ENCODE measurements around the gene NCKAP5. TPM values are rescaled to one million over a fixed set of nuclear protein-coding genes. Genes with fewer than 3 reads are reported as not detected.

Gene NCKAP5
- total RNA-seq, 1 donor from 2014 or later = not detected

DNA sequence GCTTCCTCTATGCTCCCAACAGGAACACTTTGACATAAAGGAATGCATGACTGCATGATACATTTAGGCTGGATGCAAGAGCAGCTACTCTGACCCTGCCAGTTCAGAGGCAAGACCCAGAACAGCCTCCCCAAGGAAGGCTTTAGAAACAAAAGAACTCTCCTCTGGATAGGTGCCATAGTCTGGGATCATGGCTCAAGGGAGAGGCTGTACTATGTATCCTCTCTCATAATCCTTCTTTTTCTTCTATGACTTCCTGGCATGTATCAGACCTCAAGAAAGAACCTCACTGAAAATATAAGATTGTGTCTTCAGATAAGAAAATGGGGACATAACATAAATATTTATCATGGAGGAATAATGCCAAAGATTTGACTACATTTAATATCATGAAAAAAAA, 704.3 kb downstream of the NCKAP5 start:
- no peaks in the 10 kb centered on the region for H3K9me3 Mint-ChIP-seq
- H3K27ac Mint-ChIP-seq = no peak overlapping the region
- no peaks in the 10 kb centered on the region for H3K4me1 Mint-ChIP-seq (ENCODE audit: low read depth)
- no peaks in the 10 kb centered on the region for H3K27me3 Mint-ChIP-seq (ENCODE audit: insufficient read depth)
- intact Hi-C loops (cut with micrococcal nuclease) = no loop called here
- DNase-seq (ENCODE audit: low spot score) = no peak
- H3K36me3 Mint-ChIP-seq (ENCODE audit: low read depth) = no peaks in the 10 kb centered on the region
- H3K4me3 Mint-ChIP-seq = no peak overlapping the region

DNA sequence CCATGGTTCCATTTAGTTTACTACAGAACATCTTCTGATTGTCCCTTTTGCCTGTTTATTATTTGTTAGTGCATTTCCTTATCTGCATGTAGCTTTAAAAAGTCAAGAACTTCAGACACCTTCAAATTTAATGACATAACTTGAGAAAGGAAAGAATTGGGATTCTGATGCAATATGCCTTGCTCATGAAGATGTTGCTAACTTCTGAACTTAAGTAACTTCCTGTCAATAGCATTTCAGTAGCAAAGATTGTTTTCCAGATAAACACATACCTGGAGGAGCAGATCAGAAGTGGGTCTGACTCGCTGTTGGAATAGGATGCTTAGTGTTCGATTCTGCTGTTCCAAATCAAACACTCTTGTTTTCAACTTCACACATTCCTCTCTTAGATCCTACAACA, 708.0 kb downstream of the NCKAP5 start:
- H3K4me1 Mint-ChIP-seq (ENCODE audit: low read depth) = no peaks in the 10 kb centered on the region
- H3K27ac Mint-ChIP-seq = no peak overlapping the region
- no peaks in the 10 kb centered on the region for H3K27me3 Mint-ChIP-seq (ENCODE audit: insufficient read depth)
- H3K36me3 Mint-ChIP-seq (ENCODE audit: low read depth) = no peaks in the 10 kb centered on the region
- no peak for DNase-seq (ENCODE audit: low spot score)
- intact Hi-C loops (cut with micrococcal nuclease) = no loop called here
- H3K9me3 Mint-ChIP-seq = no peaks in the 10 kb centered on the region
- H3K4me3 Mint-ChIP-seq = no peak overlapping the region

GRCh38 chr2:132859590-132859989, 708.7 kb downstream of the NCKAP5 start:
- intact Hi-C loops (cut with micrococcal nuclease) = no loop called here
- Mint-ChIP-seq H3K36me3 (ENCODE audit: low read depth) (no peaks in the 10 kb centered on the region), H3K27me3 (ENCODE audit: insufficient read depth) (no peaks in the 10 kb centered on the region), H3K9me3 (no peaks in the 10 kb centered on the region), H3K27ac (no peak overlapping the region), H3K4me1 (ENCODE audit: low read depth) (no peaks in the 10 kb centered on the region), H3K4me3 (no peak overlapping the region)
- DNase-seq (ENCODE audit: low spot score) = no peak

DNA sequence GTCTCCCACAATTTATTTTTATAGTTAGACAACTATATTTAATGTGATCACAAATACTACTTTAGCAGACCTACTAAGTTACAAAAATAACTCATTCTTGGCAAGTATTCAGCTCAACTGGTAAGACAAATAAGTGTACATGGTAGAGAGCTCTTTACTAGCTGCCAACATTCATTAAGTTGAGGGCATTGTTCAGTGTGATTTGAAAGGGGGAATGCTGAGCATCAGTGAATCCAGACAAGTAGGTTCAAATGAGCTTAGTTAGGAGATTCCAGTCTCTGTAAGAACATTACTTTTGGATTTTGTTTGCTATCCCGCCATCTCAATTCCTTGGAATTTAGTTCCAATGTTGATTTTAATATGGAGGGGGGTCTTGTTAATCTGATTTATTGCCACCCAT, 710.9 kb downstream of the NCKAP5 start:
- Mint-ChIP-seq H3K4me3 (no peak overlapping the region), H3K27me3 (ENCODE audit: insufficient read depth) (no peaks in the 10 kb centered on the region), H3K27ac (no peak overlapping the region), H3K36me3 (ENCODE audit: low read depth) (no peaks in the 10 kb centered on the region), H3K9me3 (no peaks in the 10 kb centered on the region), H3K4me1 (ENCODE audit: low read depth) (no peaks in the 10 kb centered on the region)
- intact Hi-C loops (cut with micrococcal nuclease) = no loop called here
- DNase-seq (ENCODE audit: low spot score) = no peak

GRCh38 chr2:132850688-132851087, 717.6 kb downstream of the NCKAP5 start:
- Mint-ChIP-seq H3K27me3 (ENCODE audit: insufficient read depth) (no peaks in the 10 kb centered on the region), H3K4me1 (ENCODE audit: low read depth) (no peaks in the 10 kb centered on the region), H3K27ac (no peak overlapping the region), H3K36me3 (ENCODE audit: low read depth) (no peaks in the 10 kb centered on the region), H3K9me3 (no peaks in the 10 kb centered on the region), H3K4me3 (no peak overlapping the region)
- intact Hi-C loops (cut with micrococcal nuclease) = no loop called here
- DNase-seq (ENCODE audit: low spot score) = no peak

DNA sequence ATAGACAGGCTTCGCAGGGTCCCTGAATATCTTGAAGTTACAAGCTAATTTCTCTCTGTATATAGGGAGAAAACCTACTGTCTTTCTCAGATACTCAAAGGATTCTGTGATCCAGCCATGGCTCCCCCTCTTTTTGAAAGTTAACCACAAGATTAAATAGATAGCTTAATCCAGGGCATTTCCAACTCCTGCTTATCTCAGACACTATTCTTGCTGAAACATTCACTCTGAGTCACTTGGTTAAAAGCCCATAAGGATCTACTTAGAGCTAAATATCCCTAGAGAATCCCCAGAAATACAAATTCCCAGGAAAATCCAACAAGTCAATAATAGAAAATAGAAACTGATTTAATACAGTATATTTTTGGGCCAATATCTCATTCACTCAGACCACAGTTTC, 719.1 kb downstream of the NCKAP5 start:
- Mint-ChIP-seq H3K27ac (no peak overlapping the region), H3K9me3 (no peaks in the 10 kb centered on the region), H3K36me3 (ENCODE audit: low read depth) (no peaks in the 10 kb centered on the region), H3K4me3 (no peak overlapping the region), H3K4me1 (ENCODE audit: low read depth) (no peaks in the 10 kb centered on the region), H3K27me3 (ENCODE audit: insufficient read depth) (no peaks in the 10 kb centered on the region)
- DNase-seq (ENCODE audit: low spot score) = no peak
- intact Hi-C loops (cut with micrococcal nuclease) = no loop called here

DNA sequence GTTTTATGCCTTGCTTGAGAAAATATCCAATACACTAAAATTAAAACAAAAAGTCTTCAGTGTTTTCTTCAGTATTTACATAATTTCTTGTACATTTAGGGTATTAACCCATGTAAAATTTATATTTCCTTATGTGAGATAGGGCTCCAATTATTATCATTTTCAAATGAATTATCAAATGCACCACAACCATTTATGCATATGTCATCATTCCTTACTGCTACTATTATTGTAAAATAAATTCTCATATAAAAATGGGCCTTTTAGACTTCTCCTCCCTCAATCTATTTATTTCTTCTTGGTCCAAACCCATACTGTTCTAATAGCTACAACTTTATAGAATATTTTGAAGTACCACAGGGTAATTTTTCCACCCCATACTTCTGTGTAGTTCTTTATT, 722.9 kb downstream of the NCKAP5 start:
- H3K36me3 Mint-ChIP-seq (ENCODE audit: low read depth) = no peaks in the 10 kb centered on the region
- no peak overlapping the region for H3K27ac Mint-ChIP-seq
- H3K27me3 Mint-ChIP-seq (ENCODE audit: insufficient read depth) = no peaks in the 10 kb centered on the region
- DNase-seq (ENCODE audit: low spot score) = no peak
- H3K9me3 Mint-ChIP-seq = no peaks in the 10 kb centered on the region
- no peaks in the 10 kb centered on the region for H3K4me1 Mint-ChIP-seq (ENCODE audit: low read depth)
- no peak overlapping the region for H3K4me3 Mint-ChIP-seq
- intact Hi-C loops (cut with micrococcal nuclease) = no loop called here

GRCh38 chr2:132844585-132844984, 723.7 kb downstream of the NCKAP5 start:
- Mint-ChIP-seq H3K9me3 (no peaks in the 10 kb centered on the region), H3K4me3 (no peak overlapping the region)
- intact Hi-C loops (cut with micrococcal nuclease) = no loop called here

DNA sequence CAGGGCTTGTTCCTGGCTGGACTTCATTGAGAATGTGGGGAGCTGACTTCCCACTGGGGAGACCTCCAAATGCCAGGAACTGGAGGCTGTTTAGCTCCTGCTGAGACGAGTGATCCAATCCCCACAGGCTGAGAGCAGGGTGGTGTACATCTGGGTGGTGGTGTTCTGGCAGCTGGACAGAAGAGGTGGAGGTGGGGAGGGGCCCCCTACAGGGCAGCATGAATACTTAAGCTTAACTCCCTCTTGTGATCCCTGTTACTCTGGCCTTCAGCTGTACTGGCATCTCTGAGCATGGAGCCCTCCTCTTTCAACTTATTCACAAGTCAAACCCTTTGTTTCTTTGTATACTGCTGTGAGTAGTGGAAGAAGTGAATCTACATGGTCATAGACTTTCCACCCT, 730.5 kb downstream of the NCKAP5 start:
- no peaks in the 10 kb centered on the region for H3K27me3 Mint-ChIP-seq (ENCODE audit: insufficient read depth)
- no peak overlapping the region for H3K27ac Mint-ChIP-seq
- intact Hi-C loops (cut with micrococcal nuclease) = no loop called here
- DNase-seq (ENCODE audit: low spot score) = no peak
- peaks cover 4% of the 10 kb centered on the region for H3K9me3 Mint-ChIP-seq
- no peaks in the 10 kb centered on the region for H3K36me3 Mint-ChIP-seq (ENCODE audit: low read depth)
- no peaks in the 10 kb centered on the region for H3K4me1 Mint-ChIP-seq (ENCODE audit: low read depth)
- no peak overlapping the region for H3K4me3 Mint-ChIP-seq

More at GRCh38 chr2:132844585-132844984, 723.7 kb downstream of the NCKAP5 start:
- Mint-ChIP-seq H3K27me3 (ENCODE audit: insufficient read depth) (no peaks in the 10 kb centered on the region), H3K27ac (no peak overlapping the region), H3K36me3 (ENCODE audit: low read depth) (no peaks in the 10 kb centered on the region), H3K4me1 (ENCODE audit: low read depth) (no peaks in the 10 kb centered on the region)
- no peak for DNase-seq (ENCODE audit: low spot score)

DNA sequence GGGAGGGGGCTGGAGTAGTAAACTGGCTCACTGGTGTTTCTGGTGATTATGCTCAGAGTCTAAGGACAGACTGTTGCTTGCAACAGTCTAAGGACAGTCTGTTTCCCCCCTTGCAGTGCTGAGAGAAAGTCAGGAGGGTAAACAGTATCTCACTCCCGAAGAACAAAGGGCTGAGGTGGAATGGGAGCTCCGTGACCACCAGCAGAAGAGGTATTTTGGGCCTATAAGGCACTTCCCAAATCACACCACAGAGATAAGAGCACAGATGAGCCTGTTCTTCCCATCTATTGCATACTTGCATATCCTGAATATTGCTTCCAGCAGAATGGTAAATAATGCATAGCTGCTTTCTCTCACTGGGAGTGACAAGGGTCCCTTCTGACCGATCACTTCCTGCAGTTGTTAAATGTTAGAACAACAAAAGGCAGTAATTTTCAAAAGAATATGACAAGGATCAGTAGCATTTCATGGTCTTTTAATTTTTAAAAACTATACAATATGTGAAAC, 737.9 kb downstream of the NCKAP5 start:
- H3K4me1 Mint-ChIP-seq (ENCODE audit: low read depth) = no peaks in the 10 kb centered on the region
- no peaks in the 10 kb centered on the region for H3K36me3 Mint-ChIP-seq (ENCODE audit: low read depth)
- intact Hi-C loops (cut with micrococcal nuclease) = no loop called here
- H3K4me3 Mint-ChIP-seq = no peak overlapping the region
- no peaks in the 10 kb centered on the region for H3K9me3 Mint-ChIP-seq
- no peak for DNase-seq (ENCODE audit: low spot score)
- no peak overlapping the region for H3K27ac Mint-ChIP-seq
- H3K27me3 Mint-ChIP-seq (ENCODE audit: insufficient read depth) = no peaks in the 10 kb centered on the region

- no peak overlapping the region for H3K27ac Mint-ChIP-seq
- no peaks in the 10 kb centered on the region for H3K36me3 Mint-ChIP-seq (ENCODE audit: low read depth)
- H3K27me3 Mint-ChIP-seq (ENCODE audit: insufficient read depth) = no peaks in the 10 kb centered on the region
- no peaks in the 10 kb centered on the region for H3K9me3 Mint-ChIP-seq
- H3K4me1 Mint-ChIP-seq (ENCODE audit: low read depth) = no peaks in the 10 kb centered on the region
- DNase-seq (ENCODE audit: low spot score) = no peak
- intact Hi-C loops (cut with micrococcal nuclease) = no loop called here
- H3K4me3 Mint-ChIP-seq = no peak overlapping the region
Measured at GRCh38 chr2:132825601-132826000, 742.7 kb downstream of the NCKAP5 start.

DNA sequence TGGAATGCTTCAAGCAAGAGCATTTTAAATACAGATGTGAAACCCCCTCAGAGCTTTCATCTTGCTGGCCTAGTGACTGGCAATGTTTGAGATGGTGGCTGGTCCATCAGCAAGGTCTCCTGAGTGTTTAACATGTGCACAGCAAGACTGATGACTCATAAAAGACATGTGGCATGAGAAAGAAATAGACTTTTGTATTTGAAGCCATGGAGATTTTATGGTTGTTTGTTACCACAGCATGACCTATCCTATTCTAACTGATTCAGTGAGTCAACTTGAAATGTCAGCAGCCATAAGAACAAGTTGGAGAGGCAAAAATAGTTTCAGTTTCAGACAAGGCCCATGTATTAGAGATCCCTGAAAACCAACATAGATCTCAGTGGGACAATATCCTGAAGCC, 743.5 kb downstream of the NCKAP5 start:
- Mint-ChIP-seq H3K4me3 (no peak overlapping the region), H3K27ac (no peak overlapping the region), H3K27me3 (ENCODE audit: insufficient read depth) (no peaks in the 10 kb centered on the region), H3K36me3 (ENCODE audit: low read depth) (no peaks in the 10 kb centered on the region), H3K4me1 (ENCODE audit: low read depth) (no peaks in the 10 kb centered on the region), H3K9me3 (no peaks in the 10 kb centered on the region)
- intact Hi-C loops (cut with micrococcal nuclease) = no loop called here
- DNase-seq (ENCODE audit: low spot score) = no peak

DNA sequence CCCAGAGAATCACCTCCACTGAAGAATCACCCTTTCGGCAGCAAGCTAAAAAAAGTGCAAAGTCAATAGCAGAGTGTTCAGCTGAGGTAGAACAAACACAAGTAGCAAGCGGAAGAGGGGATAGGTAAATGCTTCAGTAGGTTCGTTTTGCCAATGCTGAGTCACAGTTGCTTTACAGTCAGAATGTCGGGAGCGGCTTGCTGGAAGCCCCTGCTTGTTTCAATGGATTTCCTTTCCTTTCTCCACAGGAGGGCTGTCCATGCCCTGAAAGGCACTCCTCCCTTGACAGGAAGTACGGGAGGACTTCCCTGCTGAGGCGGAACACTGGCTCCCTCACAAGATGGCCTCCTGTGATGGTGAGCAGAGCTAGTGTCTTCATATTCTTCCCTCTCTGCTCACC, 752.0 kb downstream of the NCKAP5 start:
- DNase-seq (ENCODE audit: low spot score) = no peak
- Mint-ChIP-seq H3K4me1 (ENCODE audit: low read depth) (no peaks in the 10 kb centered on the region), H3K27ac (no peak overlapping the region), H3K36me3 (ENCODE audit: low read depth) (no peaks in the 10 kb centered on the region), H3K27me3 (ENCODE audit: insufficient read depth) (no peaks in the 10 kb centered on the region), H3K4me3 (no peak overlapping the region), H3K9me3 (peaks cover 4% of the 10 kb centered on the region)
- intact Hi-C loops (cut with micrococcal nuclease) = no loop called here

DNA sequence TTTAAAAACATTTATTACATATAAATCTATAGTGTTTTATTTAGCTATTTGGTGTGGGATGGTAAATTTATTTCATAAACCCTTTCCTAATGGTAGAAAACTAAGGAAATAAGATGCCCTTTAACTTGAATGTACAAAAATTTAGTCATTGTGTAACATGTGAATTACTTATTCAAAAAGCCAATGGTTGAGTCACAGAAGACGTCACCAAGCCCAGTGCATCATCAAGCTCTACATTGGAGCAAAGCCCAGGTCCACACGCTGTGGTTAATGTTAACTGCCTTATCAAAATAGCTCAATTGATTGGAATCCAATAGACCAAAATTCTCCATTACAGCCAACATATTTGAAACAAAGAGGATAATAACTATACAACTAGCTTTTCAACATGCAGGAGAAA, 752.7 kb downstream of the NCKAP5 start:
- no peak overlapping the region for H3K27ac Mint-ChIP-seq
- H3K36me3 Mint-ChIP-seq (ENCODE audit: low read depth) = no peaks in the 10 kb centered on the region
- no peak overlapping the region for H3K4me3 Mint-ChIP-seq
- peaks cover 11% of the 10 kb centered on the region for H3K9me3 Mint-ChIP-seq
- DNase-seq (ENCODE audit: low spot score) = no peak
- H3K4me1 Mint-ChIP-seq (ENCODE audit: low read depth) = no peaks in the 10 kb centered on the region
- H3K27me3 Mint-ChIP-seq (ENCODE audit: insufficient read depth) = no peaks in the 10 kb centered on the region
- intact Hi-C loops (cut with micrococcal nuclease) = no loop called here

Data from activated T-helper 1 cell treated with anti-CD3 and anti-CD28 coated beads, Interleukin-12 subunit alpha, Interleukin-12 subunit beta, Interleukin-2, Interleukin-4 antibody, amounts not matched to agents 30 ng/mL and 10 ng/mL and 1 ng/mL, durations not matched to agents 14 hours and 24 hours and 36 hours (primary cell).